Thyroid gland (tissue), 4 donors: ENCODE data around the gene ZDHHC12.

Source experiments
- CTCF ChIP-seq, 6 experiments: fragments of 200-600 bp in 3 of 6; fragments of 450-650 bp in 3 of 6; sonication (generic) in 3 of 6; IDR thresholded peaks; one replicate each; pipeline ENCODE4 v1.5.1; 2016 to 2019; ENCODE audit warnings: antibody characterized with exemption in 6 of 6, mild to moderate bottlenecking in 2 of 6, inconsistent platforms in 1 of 6, moderate library complexity in 1 of 6
- POLR2A ChIP-seq, 2 donors: fragments of 450-650 bp; IDR thresholded peaks; one replicate each; pipeline ENCODE4 v1.6.1; 2017; ENCODE audit warnings: antibody characterized with exemption in 2 of 2, mild to moderate bottlenecking in 2 of 2, moderate library complexity in 1 of 2

- no peak for TF ChIP-seq CTCF (IDR thresholded peaks at IDR 0.05)
- TF ChIP-seq POLR2A (IDR thresholded peaks at IDR 0.05) = peak in 1 of 2 donors; percentile 73
Observed at GRCh38 chr9:128723866-128724743, at the start of gene ZDHHC12.
